CD4-positive, alpha-beta T cell treated with Interleukin-4 for 4 hours (primary cell): ENCODE measurements around the gene LRRC47.

Experiments used
- DNase-seq: peaks from one replicate; pipeline ENCODE4 v3.0.0-alpha.2; 2020

LRRC47 gene

GRCh38 chr1:3731583-3732433 is 64.5 kb downstream of the LRRC47 start:
- no peak for DNase-seq

- DNase-seq, result no peak
These were observed 65.6 kb downstream of the LRRC47 start for GRCh38 chr1:3730543-3731247.

DNA sequence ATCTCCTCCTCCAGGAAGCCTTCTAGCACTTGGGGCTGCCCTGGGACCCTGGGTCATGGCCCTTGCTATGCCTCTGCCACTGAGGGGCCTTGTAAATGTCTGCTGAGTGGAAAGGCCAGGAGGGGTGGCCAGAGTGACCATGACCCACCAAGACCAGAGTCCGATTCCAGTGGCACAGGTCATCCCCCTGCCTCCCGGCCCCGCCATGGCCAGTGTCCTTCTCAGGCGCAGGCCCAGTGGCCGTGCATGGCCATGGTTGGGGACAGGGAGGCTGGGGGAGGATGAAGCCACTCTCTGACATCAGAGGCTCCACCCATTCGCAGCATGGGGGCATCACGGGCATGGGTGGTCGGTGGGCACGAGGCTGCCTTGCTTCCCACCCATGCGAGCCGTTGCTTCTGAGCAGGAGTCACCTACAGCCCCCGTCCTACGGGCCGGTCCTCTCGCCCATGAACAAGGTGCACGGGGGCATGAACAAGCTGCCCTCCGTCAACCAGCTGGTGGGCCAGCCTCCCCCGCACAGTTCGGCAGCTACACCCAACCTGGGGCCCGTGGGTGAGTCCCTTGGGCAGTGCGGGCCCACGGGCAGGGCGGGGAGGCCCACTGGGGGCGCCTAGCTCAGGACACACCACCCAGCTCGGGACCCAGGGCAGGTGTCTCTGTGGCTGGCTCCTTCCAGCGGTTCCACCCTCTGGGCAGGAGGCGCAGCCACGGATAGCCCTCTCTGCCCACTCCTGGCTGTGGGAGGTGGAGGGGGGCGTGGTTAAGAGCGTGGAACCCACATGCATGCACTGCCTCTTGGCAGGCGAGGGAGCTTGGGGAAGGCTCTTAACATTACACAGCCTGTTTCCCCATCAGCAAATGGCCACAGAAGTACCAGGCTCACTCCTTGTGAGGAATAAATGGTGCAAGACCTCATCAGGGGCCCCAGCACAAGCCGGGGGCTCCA is 66.4 kb downstream of the LRRC47 start:
- DNase-seq, result no peak
